ENCODE measurements around the gene NEURL1. TPM values are rescaled to one million over a fixed set of nuclear protein-coding genes. Genes with fewer than 3 reads are reported as not detected.

The NEURL1 gene
- total and polyA plus RNA-seq, 8 donors = 11.0 to 69.9 (median 18.6) TPM

DNA sequence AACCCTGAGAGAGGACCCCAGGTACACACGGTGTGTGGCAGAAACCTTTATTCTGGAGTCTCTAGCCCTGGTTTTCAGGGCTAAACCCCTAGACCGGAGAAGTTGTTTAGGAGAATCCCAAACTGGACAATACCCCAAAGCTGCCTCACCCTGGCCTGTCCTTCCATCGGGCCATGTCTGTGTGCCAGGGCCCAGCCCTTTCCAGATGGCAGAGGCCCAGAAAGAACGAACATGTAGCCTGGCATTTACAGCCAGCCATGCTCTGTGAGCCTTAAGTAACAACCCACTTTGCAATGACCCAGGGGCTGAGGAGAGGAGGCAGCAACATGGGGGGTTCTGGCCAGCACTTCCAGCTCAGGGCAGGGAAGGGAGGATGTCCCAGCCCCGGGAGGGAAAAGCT is 142.1 kb downstream of the NEURL1 start:
- ATAC-seq = no peak

GRCh38 chr10:103636492-103636891 is 143.0 kb downstream of the NEURL1 start:
- intact Hi-C loops (cut with DNase I) = no loop called here
- Histone ChIP-seq H3K9me3 (no peaks in the 10 kb centered on the region), H3K4me1 (peaks cover 0 to 6% (median 6%) of the 10 kb centered on the region in 3 donors), H3K27me3 (no peaks in the 10 kb centered on the region), H3K27ac (no peak overlapping the region), H3K4me3 (no peak overlapping the region), H3K36me3 (no peaks in the 10 kb centered on the region)
- WGBS, 2 donors = 85 to 91% methylated on average over 5 of the region's 5 CpGs
- ATAC-seq (no peak), DNase-seq (peak in 1 of 6 donors; percentile 13), FAIRE-seq (no peak)
- TF ChIP-seq, protein P1, sequence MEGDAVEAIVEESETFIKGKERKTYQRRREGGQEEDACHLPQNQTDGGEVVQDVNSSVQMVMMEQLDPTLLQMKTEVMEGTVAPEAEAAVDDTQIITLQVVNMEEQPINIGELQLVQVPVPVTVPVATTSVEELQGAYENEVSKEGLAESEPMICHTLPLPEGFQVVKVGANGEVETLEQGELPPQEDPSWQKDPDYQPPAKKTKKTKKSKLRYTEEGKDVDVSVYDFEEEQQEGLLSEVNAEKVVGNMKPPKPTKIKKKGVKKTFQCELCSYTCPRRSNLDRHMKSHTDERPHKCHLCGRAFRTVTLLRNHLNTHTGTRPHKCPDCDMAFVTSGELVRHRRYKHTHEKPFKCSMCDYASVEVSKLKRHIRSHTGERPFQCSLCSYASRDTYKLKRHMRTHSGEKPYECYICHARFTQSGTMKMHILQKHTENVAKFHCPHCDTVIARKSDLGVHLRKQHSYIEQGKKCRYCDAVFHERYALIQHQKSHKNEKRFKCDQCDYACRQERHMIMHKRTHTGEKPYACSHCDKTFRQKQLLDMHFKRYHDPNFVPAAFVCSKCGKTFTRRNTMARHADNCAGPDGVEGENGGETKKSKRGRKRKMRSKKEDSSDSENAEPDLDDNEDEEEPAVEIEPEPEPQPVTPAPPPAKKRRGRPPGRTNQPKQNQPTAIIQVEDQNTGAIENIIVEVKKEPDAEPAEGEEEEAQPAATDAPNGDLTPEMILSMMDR (IDR thresholded peaks at IDR 0.05) = no peak

More for the DNA sequence above, 142.1 kb downstream of the NEURL1 start:
- intact Hi-C loops (cut with DNase I) = no loop called here
- Histone ChIP-seq H3K27ac (no peak overlapping the region), H3K4me1 (peaks cover 0 to 6% (median 6%) of the 10 kb centered on the region in 3 donors), H3K9me3 (no peaks in the 10 kb centered on the region), H3K4me3 (no peak overlapping the region), H3K36me3 (no peaks in the 10 kb centered on the region), H3K27me3 (no peaks in the 10 kb centered on the region)
- no peak for FAIRE-seq
- TF ChIP-seq, protein P1 (IDR thresholded peaks at IDR 0.05) = no peak
- DNase-seq = no peak
- WGBS, 2 donors = 66 to 73% methylated on average over 5 of the region's 5 CpGs

DNA sequence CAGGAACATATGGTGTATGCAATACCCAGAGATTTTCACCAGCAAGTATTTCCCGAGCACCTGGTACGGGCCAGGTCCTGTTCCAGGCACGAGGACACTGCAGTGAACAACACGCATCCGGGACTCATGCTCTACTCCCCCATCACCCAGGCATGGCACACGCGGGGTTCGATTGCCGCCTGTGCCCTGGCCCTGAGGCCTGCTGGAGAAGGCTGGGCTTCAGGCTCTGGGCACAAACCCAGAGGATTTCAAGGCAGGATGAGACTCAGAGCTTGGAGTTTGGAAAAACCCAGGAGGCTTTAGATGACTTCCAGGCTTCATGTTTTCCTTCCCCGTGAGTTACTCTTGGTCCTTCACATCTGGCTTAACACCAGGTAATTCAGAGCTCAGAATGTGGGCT is 143.5 kb downstream of the NEURL1 start:
- Histone ChIP-seq H3K4me1 (peaks cover 0 to 6% (median 6%) of the 10 kb centered on the region in 3 donors), H3K4me3 (no peak overlapping the region), H3K9me3 (no peaks in the 10 kb centered on the region), H3K36me3 (no peaks in the 10 kb centered on the region), H3K27ac (no peak overlapping the region), H3K27me3 (no peaks in the 10 kb centered on the region)
- intact Hi-C loops (cut with DNase I) = no loop called here
- DNase-seq = peak in 1 of 6 donors; percentile 31
- WGBS, 2 donors = 87 to 92% methylated on average over 10 of the region's 10 CpGs
- ATAC-seq = no peak
- no peak for FAIRE-seq
- TF ChIP-seq, protein P1 (IDR thresholded peaks at IDR 0.05) = no peak

DNA sequence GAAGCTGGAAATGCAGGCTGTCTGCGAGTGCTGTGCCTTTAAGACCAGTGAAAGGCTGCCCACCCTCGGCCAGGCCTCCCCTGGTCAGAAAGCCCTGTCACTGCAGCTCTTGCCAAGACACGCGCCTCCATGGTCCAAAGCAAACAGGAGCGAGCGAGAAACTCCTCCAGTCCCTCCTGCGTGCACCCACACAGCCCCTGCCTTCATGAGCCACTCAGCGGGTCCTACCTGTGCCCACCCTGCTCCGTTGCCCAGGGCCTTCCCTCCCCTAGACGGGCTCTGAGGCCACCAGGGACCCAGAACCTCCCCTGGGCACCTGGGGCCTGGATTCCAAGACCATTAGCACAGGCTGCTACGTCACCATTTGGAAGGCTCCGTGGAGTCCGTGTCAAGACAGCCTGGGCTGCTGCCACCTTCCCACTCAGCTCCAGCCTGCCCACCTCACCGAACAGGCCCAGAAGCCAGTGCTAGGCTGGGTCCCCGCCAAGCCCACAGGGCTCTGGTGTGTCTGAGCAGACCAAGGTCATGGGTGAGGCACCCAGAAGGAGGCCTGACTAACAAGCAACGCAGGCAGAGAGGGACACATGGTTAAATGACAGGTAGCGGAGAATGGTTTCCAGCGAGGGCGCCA is 144.5 kb downstream of the NEURL1 start:
- Histone ChIP-seq H3K4me3 (no peak overlapping the region), H3K36me3 (no peaks in the 10 kb centered on the region), H3K27me3 (no peaks in the 10 kb centered on the region), H3K4me1 (peaks cover 0 to 6% (median 6%) of the 10 kb centered on the region in 3 donors), H3K9me3 (no peaks in the 10 kb centered on the region), H3K27ac (peak overlapping the region; percentile 25 to 68 (median 42))
- intact Hi-C loops (cut with DNase I) = no loop called here
- TF ChIP-seq, protein P1 (IDR thresholded peaks at IDR 0.05) = no peak
- 50 to 53% methylated on average over 19 of the region's 19 CpGs for WGBS, 2 donors
- peak; percentile 62 to 81 (median 73) for ATAC-seq
- no peak for FAIRE-seq
- DNase-seq = peak; percentile 39 to 73 (median 59)

GRCh38 chr10:103638948-103639347 is 145.4 kb downstream of the NEURL1 start:
- H3K27ac ChIP-seq = peak overlapping the region in 1 of 4 donors; percentile 25
- H3K9me3 ChIP-seq = no peaks in the 10 kb centered on the region
- peaks cover 0 to 6% (median 6%) of the 10 kb centered on the region in 3 donors for H3K4me1 ChIP-seq
- no peaks in the 10 kb centered on the region for H3K27me3 ChIP-seq
- H3K36me3 ChIP-seq = no peaks in the 10 kb centered on the region
- FAIRE-seq (no peak), ATAC-seq (no peak), DNase-seq (peak in 1 of 6 donors; percentile 28)
- TF ChIP-seq, protein P1 (IDR thresholded peaks at IDR 0.05) = no peak
- H3K4me3 ChIP-seq = no peak overlapping the region
- intact Hi-C loops (cut with DNase I) = no loop called here
- 87 to 93% methylated on average over 8 of the region's 8 CpGs for WGBS, 2 donors

Measured in pancreas (tissue), 10 donors.